GM21723 (cell line): Measurements from ENCODE around the gene TEX22.

ENCODE experiments used
- ATAC-seq: cut with Tn5 transposase; IDR thresholded peaks from one replicate; pipeline ENCODE4 v1.9.1; 2021; ENCODE audit warnings: mild to moderate bottlenecking, moderate library complexity; ENCODE audit not compliant: unreplicated experiment

Gene TEX22

DNA sequence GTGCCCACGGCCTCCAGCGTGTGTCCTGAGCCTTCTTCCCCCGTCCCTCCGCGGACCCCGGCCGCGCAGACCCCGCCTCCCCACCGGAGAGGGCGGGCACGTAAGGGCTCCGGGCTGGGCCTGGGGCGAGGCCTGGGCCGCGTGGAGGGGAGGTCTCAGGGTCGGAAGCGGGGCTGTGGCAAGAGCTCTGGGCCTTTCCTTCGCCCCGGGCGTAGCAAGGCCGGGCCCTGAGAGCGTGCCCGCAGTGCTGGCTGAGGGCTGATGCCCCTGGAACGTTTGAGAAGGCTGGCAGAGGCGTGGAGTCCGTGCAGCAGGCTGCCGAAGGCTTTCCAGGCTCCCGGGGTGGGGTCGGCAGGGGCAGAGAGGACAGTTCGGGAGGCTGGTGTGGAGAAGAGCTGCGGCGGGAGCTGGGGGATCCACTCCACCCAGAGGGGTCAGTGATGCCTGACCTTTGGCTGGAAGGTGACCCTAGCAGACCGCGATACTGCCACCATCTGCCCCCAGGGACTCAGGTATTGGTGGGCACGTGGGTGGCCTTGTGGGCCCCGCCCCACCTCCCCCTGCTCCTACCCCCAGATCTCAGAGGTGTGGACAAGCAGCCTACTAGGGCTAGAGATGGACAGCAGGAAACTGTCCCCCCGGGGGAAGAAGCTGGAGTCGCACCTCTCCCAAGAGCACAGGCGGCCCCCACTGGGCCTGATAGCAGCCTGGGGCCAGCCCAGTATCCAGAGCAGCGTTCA is 558 bp downstream of the TEX22 start:
- ATAC-seq: peak; percentile 38

DNA sequence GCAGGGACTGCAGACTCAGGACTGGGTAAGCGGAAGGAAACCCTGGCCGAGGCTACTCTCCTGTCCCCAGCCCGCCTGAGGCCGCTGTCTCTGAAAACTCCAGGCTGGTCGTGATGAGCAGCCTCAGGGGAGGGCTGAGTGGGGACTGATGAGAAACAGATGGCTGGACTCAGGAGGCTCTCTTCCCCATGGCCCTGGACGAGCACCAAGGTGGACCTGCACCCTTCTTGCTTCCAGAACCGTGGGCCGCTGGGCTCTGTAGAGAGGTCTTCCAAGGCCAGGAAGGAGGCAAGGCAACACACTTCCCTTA is 1.1 kb downstream of the TEX22 start:
- no peak for ATAC-seq

DNA sequence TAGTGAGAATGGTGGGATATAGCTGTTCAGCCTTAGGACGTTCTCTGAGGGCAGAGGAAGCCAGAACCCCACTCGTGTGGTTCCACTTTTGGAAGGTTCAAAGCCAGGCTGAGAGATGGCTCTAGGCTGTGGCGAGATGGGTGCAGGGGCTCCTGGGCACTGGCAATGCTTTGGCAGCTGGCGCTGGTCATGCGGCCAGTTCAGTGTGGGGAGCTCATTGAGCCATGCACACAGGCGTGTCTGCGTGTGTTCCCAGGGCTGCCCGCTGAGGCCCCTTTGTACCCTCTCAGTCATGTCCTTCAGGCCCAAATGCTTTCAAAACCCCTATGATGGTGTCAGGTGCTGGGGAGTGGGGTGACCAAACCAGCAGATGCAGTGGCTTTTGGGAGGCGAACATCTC is 1.7 kb downstream of the TEX22 start:
- no peak for ATAC-seq

DNA sequence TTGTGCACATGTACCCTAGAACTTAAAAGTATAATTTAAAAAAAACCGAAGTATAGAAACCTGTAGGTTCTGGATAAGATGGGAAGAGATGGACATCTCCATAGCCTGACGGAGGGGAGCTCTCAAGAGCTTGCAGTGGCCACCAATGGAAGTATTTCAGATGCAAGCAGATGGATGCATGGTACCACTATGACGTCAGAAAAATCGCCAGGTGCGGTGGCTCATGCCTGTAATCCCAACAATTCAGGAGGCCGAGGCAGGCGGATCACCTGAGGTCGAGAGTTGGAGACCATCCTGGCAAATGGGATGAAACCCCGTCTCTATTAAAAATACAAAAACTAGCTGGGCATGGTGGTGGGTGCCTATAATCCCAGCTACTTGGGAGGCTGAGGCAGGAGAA is 3.4 kb downstream of the TEX22 start:
- no peak for ATAC-seq

DNA sequence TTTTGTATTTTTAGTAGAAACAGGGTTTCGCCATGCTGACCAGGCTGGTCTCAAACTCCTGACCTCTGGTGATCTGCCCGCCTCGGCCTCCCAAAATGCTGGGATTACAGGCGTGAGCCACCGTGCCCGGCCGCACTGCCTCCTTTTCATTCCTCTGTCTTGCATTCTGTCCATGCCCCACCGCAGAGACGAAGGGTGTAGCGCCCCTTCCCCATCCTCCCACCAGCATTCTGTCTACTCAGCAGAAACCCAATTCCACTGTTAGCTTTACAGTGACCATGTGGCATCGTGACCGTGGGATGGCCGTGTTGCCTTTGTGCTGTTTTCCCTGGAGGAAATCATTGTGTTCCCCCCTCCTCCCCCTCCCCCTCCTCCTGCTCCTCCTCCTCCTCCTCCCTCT is 10.3 kb downstream of the TEX22 start:
- no peak for ATAC-seq

DNA sequence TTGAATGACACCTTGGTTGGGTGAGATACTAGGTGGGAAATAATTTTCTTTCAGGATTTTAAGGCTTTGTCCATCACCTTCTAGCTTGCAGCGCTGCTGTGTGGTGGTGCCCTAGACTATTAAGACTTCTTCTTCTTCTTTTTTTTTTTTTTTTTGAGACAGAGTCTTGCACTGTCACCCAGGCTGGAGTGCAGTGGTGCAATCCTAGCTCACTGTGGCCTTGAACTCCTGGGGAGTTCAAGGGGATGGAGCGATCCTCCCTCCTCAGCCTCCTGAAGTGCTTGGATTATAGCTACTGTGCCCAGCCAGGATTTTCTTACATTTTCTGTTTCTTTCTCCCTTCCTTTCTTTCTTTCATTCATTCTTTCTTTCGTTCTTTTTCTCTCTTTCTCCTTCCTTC is 11.0 kb downstream of the TEX22 start:
- no peak for ATAC-seq

DNA sequence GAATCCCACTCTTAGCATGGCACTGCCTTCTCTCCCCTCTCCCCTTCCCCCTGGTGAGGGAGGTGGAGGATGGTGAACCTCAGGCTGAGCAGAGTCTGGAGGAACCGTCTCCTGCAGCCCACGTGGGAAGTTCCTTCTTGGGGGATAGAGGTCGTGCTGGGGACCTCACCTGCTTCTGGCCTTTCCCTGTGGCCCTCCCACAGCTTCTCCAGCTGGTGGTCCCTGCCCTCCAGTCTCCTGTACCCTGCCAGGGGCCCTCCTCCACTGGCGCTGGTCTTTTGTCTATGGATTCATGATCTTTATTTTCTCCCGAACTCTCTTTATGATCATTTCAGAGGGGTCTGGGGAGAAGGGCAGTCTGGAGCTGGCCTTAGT is 12.3 kb downstream of the TEX22 start:
- no peak for ATAC-seq

DNA sequence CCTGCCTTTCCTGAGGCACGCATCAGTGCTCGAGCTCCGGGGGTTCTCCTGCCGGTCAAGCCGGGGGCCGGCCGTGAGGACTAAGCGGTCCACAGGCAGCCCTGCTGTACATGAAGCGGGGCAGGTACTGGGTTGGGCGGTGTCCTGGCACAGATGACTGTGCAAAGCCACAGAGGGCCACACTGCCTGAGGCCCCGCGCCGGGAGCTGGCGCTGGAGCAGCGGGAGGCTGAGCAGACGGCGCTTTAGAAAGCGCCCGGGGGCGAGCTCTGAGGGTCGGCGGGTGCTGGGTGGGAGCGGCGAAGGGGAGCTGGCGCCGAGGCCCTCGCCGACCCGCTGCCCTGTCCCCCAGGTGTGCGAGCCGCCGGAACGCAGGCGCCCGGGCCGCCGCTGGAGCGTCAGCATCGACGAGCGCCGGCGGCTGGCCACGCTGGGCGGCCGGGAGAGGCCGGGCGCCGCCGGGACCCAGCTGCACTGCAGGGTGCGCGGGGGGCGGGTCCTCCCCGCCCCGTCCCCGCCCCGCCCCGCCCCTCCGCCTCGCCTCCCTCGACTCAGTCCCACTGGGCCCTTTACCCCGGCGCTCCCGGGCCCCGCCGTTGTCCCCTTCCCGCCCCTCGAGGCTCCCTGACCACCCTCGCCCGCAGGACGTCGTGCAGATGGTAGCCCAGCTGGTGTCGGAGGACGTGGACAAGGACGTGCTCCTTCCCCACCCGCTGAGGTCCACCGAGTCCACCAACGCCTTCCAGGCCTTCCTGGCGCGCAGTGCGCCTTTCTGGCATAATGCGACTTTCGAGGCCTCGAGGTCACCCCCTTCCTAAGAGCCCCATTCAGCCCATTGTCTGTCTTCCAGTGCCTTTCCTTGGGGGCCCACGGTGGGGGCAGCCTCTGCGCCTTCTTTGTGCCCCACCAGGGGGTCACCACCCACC is 12.9 kb downstream of the TEX22 start:
- ATAC-seq: no peak

DNA sequence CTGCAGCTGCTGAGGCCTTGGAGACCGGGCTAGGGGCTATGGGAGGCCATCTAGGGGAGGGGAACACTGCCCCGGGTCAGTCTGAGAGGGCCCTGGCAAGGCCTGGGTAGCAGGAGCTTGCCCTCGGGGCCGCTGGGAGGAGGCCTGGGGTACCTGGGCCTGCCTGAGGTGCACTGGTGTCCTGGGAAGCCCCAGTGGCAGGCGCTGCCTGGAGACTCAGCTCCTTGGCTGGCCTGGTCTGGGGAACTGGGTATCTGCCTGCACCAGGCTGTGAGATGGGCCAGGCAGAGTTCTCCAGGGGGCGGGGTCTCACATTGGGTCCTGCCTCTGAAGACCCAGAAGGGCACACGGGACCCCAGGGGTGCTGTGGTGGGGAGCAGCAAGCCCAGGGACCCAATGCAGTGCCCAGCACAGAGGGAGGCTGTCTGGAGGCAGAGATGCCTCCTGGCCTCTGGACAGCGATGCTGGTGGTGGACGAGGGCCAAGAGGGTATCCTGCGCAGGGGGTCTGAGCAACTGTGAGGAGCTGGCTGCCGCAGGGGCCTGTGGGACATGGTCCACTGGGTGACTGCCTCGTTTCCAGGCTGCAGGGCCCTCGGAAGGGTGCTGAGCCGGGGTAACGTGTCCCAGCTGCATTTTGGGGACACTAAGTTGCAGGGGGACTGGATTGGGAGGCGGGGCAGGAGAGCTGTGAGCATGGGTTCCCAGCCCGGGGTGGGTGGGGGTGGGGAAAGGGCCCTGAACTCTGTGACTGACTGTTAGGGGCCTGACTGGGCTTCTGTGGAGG is 13.8 kb downstream of the TEX22 start:
- no peak for ATAC-seq

DNA sequence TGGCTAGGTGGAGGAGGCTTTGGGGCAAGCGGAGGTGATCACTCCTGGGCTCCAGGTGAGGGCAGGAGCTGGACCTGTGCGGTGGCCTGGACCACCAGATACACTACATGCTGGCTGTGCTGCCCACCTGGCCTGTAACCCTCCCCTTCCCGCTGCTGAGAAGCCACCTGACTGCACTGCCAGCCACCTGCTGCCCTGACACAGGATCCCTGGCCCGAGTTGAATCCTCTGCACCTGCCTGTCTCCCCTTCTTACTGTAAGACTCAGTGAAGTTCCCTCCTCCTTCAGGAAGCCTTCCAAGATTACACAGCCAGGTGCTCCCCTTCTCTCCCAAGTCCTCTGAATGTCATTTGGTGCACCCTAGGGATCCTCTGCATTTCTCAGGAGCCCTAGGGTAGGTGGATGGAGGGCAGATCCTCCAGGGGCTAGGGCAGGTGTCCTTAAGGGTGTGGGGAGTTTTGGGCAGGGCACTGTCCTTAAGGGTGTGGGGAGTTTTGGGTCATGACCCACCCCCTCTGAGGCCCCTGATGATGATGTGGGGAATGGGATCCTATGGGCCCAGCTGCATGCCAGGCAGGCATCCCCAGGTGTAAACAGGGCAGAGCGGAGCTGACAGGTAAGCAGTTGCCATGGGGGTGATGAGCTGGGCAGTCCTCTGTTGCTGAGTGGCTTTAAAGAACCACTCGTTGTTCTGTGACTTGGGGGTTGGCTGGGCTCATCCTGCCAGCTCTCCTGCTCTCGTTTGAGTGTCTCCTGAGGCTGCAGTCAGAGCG is 14.6 kb downstream of the TEX22 start:
- ATAC-seq: no peak

DNA sequence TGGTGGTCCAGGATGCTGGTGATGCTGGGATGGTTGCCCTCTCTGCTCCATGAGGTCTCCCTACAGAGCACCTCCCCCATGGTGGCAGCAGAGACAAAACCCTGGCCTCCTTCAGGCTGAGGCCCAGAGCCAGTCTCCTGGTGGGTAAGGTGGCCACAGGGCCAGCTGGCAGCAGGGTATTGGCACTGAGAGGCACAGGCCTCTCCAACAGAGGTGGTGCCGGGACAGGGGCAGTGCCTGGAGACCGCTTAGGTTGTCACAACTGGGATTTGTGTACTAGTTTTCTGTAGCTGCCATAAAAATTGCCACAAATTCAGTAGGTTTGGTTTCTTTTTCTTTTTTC is 15.2 kb downstream of the TEX22 start:
- ATAC-seq: no peak

DNA sequence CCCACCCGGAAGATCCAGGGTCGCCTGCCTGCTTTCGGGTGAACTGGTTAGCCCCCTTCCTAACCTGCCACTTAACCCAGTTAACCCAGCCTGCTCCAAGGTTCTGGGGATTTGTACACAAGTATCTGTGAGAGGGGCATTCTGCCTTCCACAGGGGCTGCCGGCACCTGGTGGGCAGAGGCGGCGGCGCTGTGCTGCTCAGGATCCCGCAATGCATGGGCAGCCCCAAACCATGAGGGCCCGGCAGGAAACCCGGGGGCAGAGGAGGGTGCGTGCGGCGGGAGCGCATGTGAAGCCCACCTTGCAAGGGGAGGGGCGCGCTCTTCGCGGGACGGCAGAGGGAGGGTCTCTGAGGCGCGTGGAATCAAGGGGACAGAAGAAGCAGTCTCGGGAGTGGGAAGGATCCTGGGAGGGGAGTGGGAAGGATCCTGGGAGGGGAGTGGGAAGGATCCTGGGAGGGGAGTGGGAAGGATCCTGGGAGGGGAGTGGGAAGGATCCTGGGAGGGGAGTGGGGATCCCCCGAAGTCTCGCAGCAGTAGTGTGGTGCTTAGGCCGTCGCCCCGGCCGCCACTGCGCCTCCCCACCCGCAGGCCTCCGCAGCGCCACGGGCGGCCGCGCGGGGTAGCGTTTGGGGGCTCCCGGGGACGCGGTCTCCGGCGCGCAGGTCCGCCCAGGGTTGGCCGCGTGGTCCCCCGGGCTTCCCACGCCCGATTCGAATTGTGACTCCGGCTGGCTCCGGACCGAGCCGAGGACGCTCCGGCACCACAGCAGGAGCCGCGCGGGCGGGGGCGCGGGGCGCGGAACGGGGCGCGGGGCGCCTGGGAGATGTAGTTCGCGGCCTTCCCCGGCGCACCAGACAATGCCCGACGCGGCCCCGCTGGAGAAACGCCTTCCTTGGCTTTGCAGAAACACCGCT is 16.4 kb downstream of the TEX22 start:
- ATAC-seq: peak; percentile 53

DNA sequence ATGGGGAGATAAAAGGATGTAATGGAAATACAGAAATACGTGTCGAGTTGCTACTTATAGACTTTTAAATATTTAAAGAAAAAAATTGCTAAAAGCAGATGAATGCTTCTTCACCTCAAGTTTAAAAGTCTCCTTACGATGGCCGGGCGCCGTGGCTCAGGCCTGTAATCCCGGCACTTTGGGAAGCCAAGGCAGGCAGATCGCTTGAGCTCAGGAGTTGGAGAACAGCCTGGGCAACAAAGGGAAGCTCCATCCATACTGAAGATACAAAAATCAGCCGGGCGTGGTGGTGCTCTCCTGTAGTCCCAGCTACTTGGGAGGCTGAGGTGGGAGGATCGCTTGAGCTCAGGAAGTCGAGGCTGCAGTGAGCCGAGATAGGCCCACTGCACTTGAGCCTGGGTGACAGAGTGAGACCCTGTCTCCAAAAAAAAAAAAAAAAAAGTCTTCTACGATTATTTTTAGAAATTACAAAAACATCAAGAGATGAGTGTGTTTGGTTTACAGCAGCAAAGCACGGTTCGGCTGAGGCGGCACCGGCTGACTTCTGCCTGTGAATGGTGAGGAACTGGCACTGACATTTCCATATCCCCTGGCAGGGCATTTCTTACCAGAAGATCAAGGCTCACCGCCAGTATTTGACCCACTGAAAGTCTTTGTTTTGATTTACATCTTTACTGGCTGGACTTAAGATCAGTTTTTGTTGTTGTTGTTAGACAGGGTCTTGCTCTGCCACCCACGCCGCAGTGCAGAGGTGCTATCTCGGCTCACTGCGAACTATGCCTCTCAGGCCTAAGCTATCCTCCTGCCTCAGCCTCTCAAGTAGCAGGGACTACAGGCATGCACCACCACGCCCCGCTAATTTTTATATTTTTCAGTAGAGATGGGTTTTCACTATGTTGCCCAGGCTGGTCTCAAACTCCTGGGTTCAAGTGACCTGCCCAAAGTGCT is 17.4 kb downstream of the TEX22 start:
- ATAC-seq: no peak

DNA sequence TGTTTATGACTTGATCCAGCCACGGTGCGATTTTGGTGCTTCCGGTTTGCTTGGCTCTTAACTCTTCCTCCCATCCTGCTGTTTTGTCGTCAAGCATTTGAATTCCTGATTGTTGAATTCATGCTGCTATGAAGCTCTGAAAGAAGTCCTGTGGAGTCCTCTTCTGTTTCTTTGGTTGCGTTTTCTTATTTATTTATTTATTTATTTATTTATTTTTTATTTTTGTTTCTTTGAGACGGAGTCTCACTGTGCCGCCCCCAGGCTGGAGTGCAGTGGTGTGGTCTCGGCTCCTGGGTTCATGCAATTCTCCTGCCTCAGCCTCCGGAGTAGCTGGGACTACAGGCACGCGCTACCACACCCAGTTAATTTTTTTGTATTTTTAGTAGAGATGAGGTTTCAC is 18.3 kb downstream of the TEX22 start:
- no peak for ATAC-seq

DNA sequence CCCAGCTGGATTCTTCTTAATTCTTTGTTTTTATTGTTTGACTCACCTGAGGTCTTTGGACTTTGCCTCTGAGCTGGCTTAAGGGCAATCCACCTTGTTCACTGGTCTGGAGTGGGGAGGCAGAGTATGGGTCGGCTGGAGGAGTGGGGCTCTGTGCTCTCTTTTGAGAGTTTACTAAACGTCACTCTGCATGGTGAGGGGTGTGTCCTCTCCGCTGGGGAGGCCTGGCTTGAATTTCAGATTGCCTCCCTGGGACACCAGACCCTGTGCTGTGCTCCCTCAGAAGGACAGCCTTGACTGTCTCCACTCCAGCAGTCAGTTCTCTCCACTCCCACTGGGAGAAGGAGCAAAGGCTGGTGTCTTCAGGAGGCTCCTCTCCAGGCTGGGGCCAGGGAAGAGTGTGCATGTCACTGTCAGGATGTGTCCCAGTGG is 19.4 kb downstream of the TEX22 start:
- ATAC-seq: no peak

DNA sequence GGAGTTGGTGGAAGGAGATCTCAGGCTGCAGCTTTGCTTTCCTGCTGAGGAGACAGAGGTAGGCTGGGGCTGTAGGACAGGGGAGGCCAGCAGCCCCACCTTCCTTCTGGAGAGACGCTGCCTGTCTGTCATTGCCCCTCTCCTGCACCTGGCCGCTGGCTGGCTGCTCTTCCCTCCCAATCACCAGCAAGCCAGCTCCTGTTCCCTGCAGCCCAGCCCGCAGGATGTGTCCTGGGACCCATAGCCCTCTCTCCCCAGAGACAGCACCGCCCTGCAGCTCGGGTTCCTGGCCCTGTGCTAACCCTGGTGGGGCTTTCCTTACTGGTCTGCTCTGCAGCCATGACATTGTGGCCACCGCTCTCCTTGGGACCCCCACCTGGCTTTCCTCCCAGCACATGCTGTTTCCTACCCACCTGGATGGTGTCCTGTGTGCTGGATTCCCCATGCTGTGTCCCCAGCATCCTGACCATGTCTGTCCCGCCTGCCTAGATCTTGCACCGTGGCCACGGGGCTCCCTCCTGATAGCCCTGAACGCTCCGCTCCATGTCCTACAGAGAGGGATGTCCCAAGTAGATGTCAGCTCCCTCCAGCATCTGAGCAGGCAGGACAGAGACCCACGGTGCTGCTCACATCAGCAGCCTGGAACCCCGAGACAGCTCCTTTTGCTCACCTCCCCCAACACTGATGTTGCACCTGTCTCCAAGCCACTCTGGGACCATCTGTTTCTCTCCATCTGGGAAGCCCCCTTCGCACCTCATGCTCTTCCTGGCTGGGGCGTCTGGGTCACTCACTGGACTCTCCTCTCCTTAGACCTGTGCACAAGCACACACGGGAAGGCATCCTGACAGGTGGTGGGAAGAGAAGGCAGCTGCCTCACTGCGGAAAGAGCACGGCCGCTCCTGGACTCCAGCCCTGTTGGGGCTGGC is 20.2 kb downstream of the TEX22 start:
- no peak for ATAC-seq

DNA sequence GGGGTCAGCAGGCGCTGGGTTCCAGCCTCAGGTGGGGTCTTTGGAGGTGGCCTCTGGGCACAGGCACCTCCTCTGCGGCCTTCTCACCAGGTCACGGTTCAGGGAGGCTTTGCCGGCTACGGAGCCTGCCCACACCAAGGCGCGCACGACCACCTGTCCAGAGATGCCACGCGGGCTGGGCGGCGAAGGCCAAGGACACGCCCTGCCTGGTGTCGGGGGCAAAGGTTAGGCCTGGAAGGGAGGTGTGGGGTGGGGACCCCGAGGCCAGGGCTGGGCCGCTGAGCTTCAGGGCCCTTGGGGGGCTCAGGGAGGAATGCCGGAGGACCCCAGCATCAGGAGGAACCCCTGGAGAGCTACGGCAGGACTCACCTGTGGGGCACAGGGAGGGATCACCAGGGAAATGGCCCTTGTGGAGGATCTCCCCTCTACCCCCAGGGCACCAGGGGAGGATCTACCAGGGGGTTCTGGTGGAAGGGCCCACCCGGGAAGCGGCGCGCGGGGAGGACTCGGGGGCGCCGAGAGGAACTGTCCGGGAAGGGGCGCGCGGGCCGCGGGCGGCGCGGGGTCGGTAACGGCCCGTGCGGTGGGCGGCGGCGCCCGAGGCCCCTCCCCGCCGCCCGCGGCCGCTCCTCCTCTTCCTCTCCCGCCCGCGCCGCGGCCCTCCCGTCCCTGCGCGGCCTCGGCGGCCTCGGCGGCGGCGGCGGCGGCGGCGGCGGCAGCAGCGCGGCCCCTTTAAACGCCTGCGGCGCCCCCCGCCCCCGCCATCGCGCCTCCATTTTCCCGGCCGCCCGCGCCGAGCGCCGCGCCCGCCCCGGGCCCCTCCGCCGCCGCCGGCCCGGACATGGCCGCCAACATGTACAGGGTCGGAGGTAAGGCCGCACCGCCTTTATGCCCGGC is 21.1 kb downstream of the TEX22 start, which contains the start of gene MTA1:
TSS of gene MTA1 (plus strand) at position 633 of the 897 bp plus-strand sequence. CDS start at position 842, 209 bp downstream.
- ATAC-seq: peak; percentile 56
